AG04449 (cell line): Measurements from ENCODE around the gene CDK6.
A peak's percentile ranks its signal among the peaks of the same experiment; 100 is the strongest.

Source experiments
- CTCF ChIA-PET: fragments of 350-600 bp; formaldehyde crosslinking; extraction: SDS; loops from one replicate; lab custom pipeline; 2021; ENCODE audit warnings: antibody characterized with exemption; lab: Yijun Ruan, JAX
- POLR2A ChIA-PET: fragments of 400-600, 350-600 bp; formaldehyde crosslinking; extraction: SDS; loops from one replicate; lab custom pipeline; 2020; ENCODE audit warnings: antibody characterized with exemption, inconsistent platforms; lab: Yijun Ruan, JAX
- DNase-seq: peaks from one replicate; pipeline ENCODE4 v3.0.0-alpha.2; 2010; ENCODE audit warnings: low read depth, low spot score
- H3K4me3 ChIP-seq: 2 replicates; pipeline ENCODE4 v1.5.1; 2011; ENCODE audit warnings: low read depth, mild to moderate bottlenecking, control low read depth, low read length
- CTCF ChIP-seq: IDR thresholded peaks from one replicate; pipeline ENCODE4 v1.5.1; 2011; ENCODE audit warnings: mild to moderate bottlenecking, moderate library complexity, low read length, control low read depth, inconsistent platforms; ENCODE audit not compliant: insufficient read depth; ENCODE audit errors: missing control alignments

Gene CDK6

DNA sequence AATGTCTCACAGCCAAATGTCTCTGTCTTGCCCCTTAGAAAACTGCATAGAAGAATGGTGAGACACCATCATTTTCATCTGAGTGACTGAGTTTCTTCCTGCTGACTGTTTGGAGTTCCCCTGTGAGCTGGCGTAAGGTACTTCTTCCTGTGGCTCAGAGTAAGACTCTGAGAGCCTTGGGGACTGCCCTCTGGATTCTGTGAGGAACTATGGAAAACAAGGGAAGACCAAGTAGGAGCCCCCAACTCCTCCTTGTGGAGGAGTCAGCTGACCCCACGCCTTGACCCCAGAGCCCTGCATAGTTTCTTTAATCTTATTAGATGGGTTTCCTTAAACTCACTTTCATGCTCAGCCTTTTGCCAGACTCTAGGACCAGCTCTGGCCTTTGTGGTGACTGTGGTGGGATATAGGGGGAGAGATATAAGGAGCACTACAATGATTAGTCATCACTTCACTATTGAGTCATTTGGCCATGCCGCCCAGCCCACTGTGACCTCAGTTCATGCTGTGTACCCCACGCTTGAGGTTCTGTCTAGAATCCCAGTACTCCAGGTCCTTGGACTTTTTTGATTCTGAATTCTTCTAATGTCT, 194.4 kb downstream of the CDK6 start:
- no peak for TF ChIP-seq CTCF
- no peak overlapping the region for H3K4me3 ChIP-seq
- ChIA-PET CTCF (no interaction called here), POLR2A (no interaction called here)
- peak; percentile 38 for DNase-seq

DNA sequence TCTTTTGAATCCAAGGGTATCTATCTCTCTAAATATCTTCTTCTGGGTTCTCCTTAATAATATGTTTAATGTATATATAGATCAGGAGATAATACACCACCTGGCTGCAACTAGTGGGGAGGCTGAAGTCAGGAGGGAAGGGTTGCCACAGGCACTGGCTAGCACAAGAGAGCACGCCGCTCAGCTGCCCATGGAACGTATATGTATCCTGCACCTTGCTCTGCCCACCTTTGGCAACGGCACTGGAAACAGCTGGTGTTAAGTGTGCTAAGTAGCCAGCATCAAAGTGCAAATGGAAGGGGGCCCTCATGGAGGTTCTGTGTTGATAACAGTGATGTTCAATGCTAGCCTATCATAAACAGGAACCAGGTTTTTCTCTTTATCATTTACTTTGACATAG, 196.4 kb downstream of the CDK6 start:
- TF ChIP-seq CTCF = no peak
- CTCF ChIA-PET = interaction anchor here (2.3 kb wide), 1 partner anchor 10 kb away, joined by 5 read pairs; no protein-coding TSS in a partner anchor
- POLR2A ChIA-PET = no interaction called here
- no peak for DNase-seq
- H3K4me3 ChIP-seq = no peak overlapping the region

DNA sequence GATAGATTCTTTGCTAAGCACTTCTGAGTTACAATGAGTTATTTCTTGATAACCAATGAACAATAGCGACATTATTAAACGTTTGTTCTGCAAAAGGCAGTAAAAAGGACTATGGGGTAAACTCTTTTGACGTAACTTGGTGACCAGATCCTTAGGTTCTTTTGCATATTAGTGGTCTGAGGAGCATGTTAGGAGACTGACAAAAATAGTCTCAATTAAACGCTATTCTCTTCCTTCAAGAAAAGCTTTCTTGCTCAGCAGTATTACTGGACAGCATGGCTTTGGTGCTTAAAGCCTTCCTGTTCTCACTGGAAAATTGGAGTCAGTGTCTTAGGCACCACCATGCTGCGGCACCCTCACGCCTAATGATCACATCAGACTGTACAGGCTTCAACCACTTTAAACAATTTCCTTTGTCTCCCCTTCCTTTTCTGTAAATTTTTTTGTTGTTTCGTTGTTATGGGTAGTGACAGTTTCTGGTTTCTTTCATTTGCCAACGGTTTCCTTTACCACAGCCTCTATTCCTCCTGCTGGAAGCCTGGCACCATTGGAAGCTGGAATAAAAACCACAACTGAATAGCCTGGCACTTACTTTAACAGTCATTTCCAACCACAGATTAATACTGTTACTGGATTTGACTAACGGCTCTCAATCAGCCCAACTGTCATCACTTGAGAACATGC, 197.0 kb downstream of the CDK6 start:
- DNase-seq = no peak
- CTCF ChIA-PET = interaction anchor here (2.3 kb wide), 1 partner anchor 9 kb away, joined by 5 read pairs; no protein-coding TSS in a partner anchor
- H3K4me3 ChIP-seq = no peak overlapping the region
- TF ChIP-seq CTCF = no peak
- POLR2A ChIA-PET = no interaction called here

GRCh38 chr7:92636018-92636560, 200.3 kb downstream of the CDK6 start:
- no peak for DNase-seq
- no peak overlapping the region for H3K4me3 ChIP-seq
- ChIA-PET CTCF (no interaction called here), POLR2A (no interaction called here)
- TF ChIP-seq CTCF = no peak

DNA sequence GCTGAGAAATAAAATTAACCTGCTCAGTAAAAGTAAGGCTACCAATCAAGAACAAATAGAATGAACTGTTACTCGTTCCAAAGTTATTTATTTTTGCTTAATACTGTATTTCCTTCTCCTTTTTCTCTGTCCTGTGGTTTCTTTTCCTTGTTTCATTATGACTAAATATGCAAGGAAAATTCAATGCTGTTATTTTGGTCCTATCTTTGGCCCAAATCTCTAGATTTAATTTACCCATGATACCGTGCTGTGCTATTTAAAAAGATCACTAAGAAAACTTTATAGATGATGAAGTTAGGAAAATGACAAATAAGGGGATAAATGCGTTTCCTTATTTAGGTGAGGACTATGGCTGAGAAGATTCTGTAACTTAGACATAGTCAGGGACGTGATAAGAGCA, 200.8 kb downstream of the CDK6 start:
- no peak for DNase-seq
- no peak for TF ChIP-seq CTCF
- no peak overlapping the region for H3K4me3 ChIP-seq
- CTCF ChIA-PET = interaction anchor here (0.9 kb wide), 1 partner anchor 23 kb away, joined by 4 read pairs; no protein-coding TSS in a partner anchor
- POLR2A ChIA-PET = no interaction called here

- no peak for TF ChIP-seq CTCF
- DNase-seq = peak; percentile 56
- ChIA-PET CTCF (interaction anchor here (0.9 to 5.7 kb wide), 2 partner anchors 15 to 22 kb away, joined by 4 to 38 read pairs; no protein-coding TSS in a partner anchor), POLR2A (no interaction called here)
- H3K4me3 ChIP-seq = no peak overlapping the region
These were observed 201.4 kb downstream of the CDK6 start for GRCh38 chr7:92634924-92635519.
